Neutrophil (primary cell): ENCODE results near the gene ST14.
A peak's percentile ranks its signal among the peaks of the same experiment; 100 is the strongest.

Source experiments
- H3K27ac ChIP-seq: fragments of 200-600 bp; sonication (generic); 2 replicates; pipeline ENCODE4 v1.5.1; 2016; ENCODE audit warnings: mild to moderate bottlenecking, moderate library complexity
- H3K27me3 ChIP-seq: fragments of 200-600 bp; sonication (generic); 2 replicates; pipeline ENCODE4 v1.6.0; 2016; ENCODE audit warnings: mild to moderate bottlenecking
- H3K36me3 ChIP-seq: fragments of 200-600 bp; sonication (generic); 2 replicates; pipeline ENCODE4 v1.5.1; 2017
- H3K4me1 ChIP-seq, 2 experiments: fragments of 200-600 bp in 1 of 2; sonication (generic) in 1 of 2; 1 replicate in 1 of 2; 2 replicates in 1 of 2; pipeline versions ENCODE4 v1.5.1 to v1.6.1; 2013 to 2016; ENCODE audit warnings: low read depth in 1 of 2, low read length in 1 of 2, mild to moderate bottlenecking in 1 of 2, moderate library complexity in 1 of 2; ENCODE audit not compliant: control insufficient read depth in 1 of 2, insufficient read depth in 1 of 2
- H3K4me3 ChIP-seq, 2 experiments: fragments of 200-600 bp in 1 of 2; sonication (generic) in 1 of 2; 1 replicate in 1 of 2; 2 replicates in 1 of 2; pipeline ENCODE4 v1.5.1; 2013 to 2016; ENCODE audit warnings: low read depth in 1 of 2, low read length in 1 of 2, mild to moderate bottlenecking in 1 of 2, moderate library complexity in 1 of 2
- H3K9me3 ChIP-seq: fragments of 200-600 bp; sonication (generic); 2 replicates; pipeline ENCODE4 v1.5.1; 2016
- CTCF ChIP-seq: fragments of 200-600 bp; sonication (generic); IDR thresholded peaks from 2 replicates; pipeline ENCODE4 v1.5.1; 2016; ENCODE audit warnings: antibody characterized with exemption

Gene ST14

GRCh38 chr11:130136107-130136506 is 23.5 kb upstream of the ST14 start:
- Histone ChIP-seq H3K36me3 (peaks cover 86% of the 10 kb centered on the region), H3K27me3 (no peaks in the 10 kb centered on the region), H3K4me3 (no peak overlapping the region), H3K9me3 (no peaks in the 10 kb centered on the region), H3K4me1 (peaks cover 25 to 32% of the 10 kb centered on the region in 2 experiments), H3K27ac (no peak overlapping the region)
- no peak for TF ChIP-seq CTCF

GRCh38 chr11:130137999-130138398 is 21.6 kb upstream of the ST14 start:
- peaks cover 93% of the 10 kb centered on the region for H3K36me3 ChIP-seq
- no peaks in the 10 kb centered on the region for H3K9me3 ChIP-seq
- H3K27me3 ChIP-seq, result no peaks in the 10 kb centered on the region
- H3K4me1 ChIP-seq, result peaks cover 18 to 21% of the 10 kb centered on the region in 2 experiments
- H3K27ac ChIP-seq, result no peak overlapping the region
- no peak for TF ChIP-seq CTCF
- no peak overlapping the region for H3K4me3 ChIP-seq

- peaks cover 93% of the 10 kb centered on the region for H3K36me3 ChIP-seq
- H3K27me3 ChIP-seq, result no peaks in the 10 kb centered on the region
- no peak overlapping the region for H3K4me3 ChIP-seq
- no peaks in the 10 kb centered on the region for H3K9me3 ChIP-seq
- TF ChIP-seq CTCF, result no peak
- peaks cover 6 to 7% of the 10 kb centered on the region in 2 experiments for H3K4me1 ChIP-seq
- H3K27ac ChIP-seq, result no peak overlapping the region
These were observed 20.2 kb upstream of the ST14 start for GRCh38 chr11:130139401-130139800.

GRCh38 chr11:130141561-130142341 is 17.8 kb upstream of the ST14 start:
- no peaks in the 10 kb centered on the region for H3K27me3 ChIP-seq
- H3K4me3 ChIP-seq, result no peak overlapping the region
- H3K9me3 ChIP-seq, result no peaks in the 10 kb centered on the region
- H3K27ac ChIP-seq, result no peak overlapping the region
- H3K4me1 ChIP-seq, result peaks cover 22% of the 10 kb centered on the region in 2 experiments
- H3K36me3 ChIP-seq, result peaks cover 79% of the 10 kb centered on the region
- no peak for TF ChIP-seq CTCF

- no peak for TF ChIP-seq CTCF
- H3K27me3 ChIP-seq, result no peaks in the 10 kb centered on the region
- H3K4me1 ChIP-seq, result peaks cover 40 to 42% of the 10 kb centered on the region in 2 experiments
- no peak overlapping the region for H3K4me3 ChIP-seq
- no peaks in the 10 kb centered on the region for H3K9me3 ChIP-seq
- peak overlapping the region; percentile 84 for H3K27ac ChIP-seq
- peaks cover 61% of the 10 kb centered on the region for H3K36me3 ChIP-seq
These were observed 15.4 kb upstream of the ST14 start for GRCh38 chr11:130144141-130144540.
